GM23338 (cell line): Measurements from ENCODE around the gene SOHLH1. TPM values are rescaled to one million over a fixed set of nuclear protein-coding genes. Genes with fewer than 3 reads are reported as not detected.

Source experiments
- ATAC-seq: fragments of 200-7000 bp; cut with Tn5 transposase; 3 replicates; pipeline ENCODE4 v1.9.1; 2020
- DNase-seq: peaks from one replicate; pipeline ENCODE4 v3.0.0-alpha.2; 2015; ENCODE audit warnings: low spot score
- H2AFZ ChIP-seq: fragments of 200-600 bp; sonication (generic); 2 replicates; pipeline ENCODE4 v1.8.0; 2016; ENCODE audit warnings: antibody characterized with exemption, mild to moderate bottlenecking, moderate library complexity
- H3F3A ChIP-seq: fragments of 200-600 bp; sonication (generic); replicated peaks from 2 replicates; pipeline ENCODE4 v1.8.0; 2017; ENCODE audit warnings: antibody characterized with exemption, mixed run types, low read depth
- H3K27ac ChIP-seq: fragments of 200-600 bp; sonication (generic); 2 replicates; pipeline ENCODE4 v1.6.1; 2016; ENCODE audit warnings: low read depth
- H3K27me3 ChIP-seq: fragments of 200-600 bp; sonication (generic); 2 replicates; pipeline ENCODE4 v1.8.0; 2016; ENCODE audit warnings: mild to moderate bottlenecking, mixed run types, moderate library complexity; ENCODE audit not compliant: insufficient read depth
- H3K36me3 ChIP-seq: fragments of 200-600 bp; sonication (generic); 2 replicates; pipeline ENCODE4 v1.8.0; 2016; ENCODE audit warnings: mild to moderate bottlenecking; ENCODE audit not compliant: insufficient read depth
- H3K4me1 ChIP-seq: fragments of 200-600 bp; sonication (generic); 2 replicates; pipeline ENCODE4 v1.8.0; 2016; ENCODE audit warnings: mild to moderate bottlenecking, moderate library complexity; ENCODE audit not compliant: insufficient read depth
- H3K4me2 ChIP-seq: fragments of 200-600 bp; sonication (generic); 2 replicates; pipeline ENCODE4 v1.7.1; 2017; ENCODE audit warnings: mixed run types
- H3K4me3 ChIP-seq: fragments of 200-600 bp; sonication (generic); 2 replicates; pipeline ENCODE4 v1.6.1; 2016; ENCODE audit warnings: mixed run types
- H3K79me2 ChIP-seq: fragments of 200-600 bp; sonication (generic); replicated peaks from 2 replicates; pipeline ENCODE4 v1.8.0; 2017; ENCODE audit warnings: mild to moderate bottlenecking; ENCODE audit not compliant: insufficient read depth
- H3K9me2 ChIP-seq: fragments of 200-600 bp; sonication (generic); 2 replicates; pipeline ENCODE4 v1.8.0; 2017; ENCODE audit not compliant: insufficient read depth
- H4K20me1 ChIP-seq: fragments of 200-600 bp; sonication (generic); replicated peaks from 2 replicates; pipeline ENCODE4 v1.8.0; 2017; ENCODE audit warnings: mild to moderate bottlenecking; ENCODE audit not compliant: insufficient read depth
- H3K27ac Mint-ChIP-seq: 2 replicates; pipeline ENCODE4 v1.8.0; 2020; ENCODE audit warnings: inconsistent platforms, mild to moderate bottlenecking, moderate library complexity, mixed read lengths
- H3K27me3 Mint-ChIP-seq: 3 replicates; pipeline ENCODE4 v1.8.0; 2022; ENCODE audit warnings: low read depth, mild to moderate bottlenecking, moderate library complexity, mixed read lengths, inconsistent platforms; ENCODE audit not compliant: insufficient read depth, poor library complexity
- H3K36me3 Mint-ChIP-seq: 3 replicates; pipeline ENCODE4 v1.8.0; 2021; ENCODE audit warnings: low read depth, mild to moderate bottlenecking, inconsistent platforms, moderate library complexity, mixed read lengths
- H3K4me1 Mint-ChIP-seq: 3 replicates; pipeline ENCODE4 v1.8.0; 2020; ENCODE audit warnings: mild to moderate bottlenecking, inconsistent platforms, mixed read lengths
- H3K4me3 Mint-ChIP-seq: 3 replicates; pipeline ENCODE4 v1.8.0; 2021; ENCODE audit warnings: moderate library complexity, mild to moderate bottlenecking, inconsistent platforms, mixed read lengths
- H3K9me3 Mint-ChIP-seq: 3 replicates; pipeline ENCODE4 v1.8.0; 2020; ENCODE audit warnings: moderate library complexity, mild to moderate bottlenecking, inconsistent platforms, mixed read lengths
- CREB1 ChIP-seq: fragments of 250-450 bp; sonication (Bioruptor Pico); IDR thresholded peaks from 2 replicates; pipeline ENCODE4 v1.5.0; 2020; ENCODE audit warnings: low read depth, mild to moderate bottlenecking, moderate library complexity
- ETS1 ChIP-seq: IDR thresholded peaks from 2 replicates; pipeline ENCODE4 v1.6.1; 2016; ENCODE audit warnings: antibody characterized with exemption
- JUNB ChIP-seq: IDR thresholded peaks from one replicate; pipeline ENCODE4 v1.6.1; 2016; ENCODE audit warnings: antibody characterized with exemption; ENCODE audit not compliant: unreplicated experiment
- POLR2AphosphoS5 ChIP-seq: IDR thresholded peaks from 2 replicates; pipeline ENCODE4 v1.6.1; 2016; ENCODE audit warnings: antibody characterized with exemption, low read depth
- REST ChIP-seq: IDR thresholded peaks from one replicate; pipeline ENCODE4 v1.6.1; 2018; ENCODE audit warnings: antibody characterized with exemption; ENCODE audit not compliant: unreplicated experiment
- ZNF114 ChIP-seq: fragments of 250-450 bp; sonication (Bioruptor Pico); IDR thresholded peaks from 2 replicates; pipeline ENCODE4 v1.5.0; 2020; ENCODE audit warnings: mild to moderate bottlenecking, moderate library complexity
- ZNF331 ChIP-seq: fragments of 250-450 bp; sonication (Bioruptor Pico); IDR thresholded peaks from 2 replicates; pipeline ENCODE4 v1.5.0; 2020; ENCODE audit warnings: low read depth, mild to moderate bottlenecking, moderate library complexity
- ZNF462 ChIP-seq: fragments of 250-450 bp; sonication (Bioruptor Pico); IDR thresholded peaks from 2 replicates; pipeline ENCODE4 v1.5.0; 2020; ENCODE audit warnings: mild to moderate bottlenecking, moderate library complexity
- polyA plus RNA-seq: library from polyadenylated mRNA; unstranded; fragments of >200 nt; fragmentation: Nextera tagmentation; extraction: Ambion mirVana; gene quantifications from 2 replicates; pipeline ENCODE4 v1.2.1, GENCODE V29; 2016
- total RNA-seq: library from RNA; depleted of rRNA; stranded (reverse); fragments of >200 nt; shearing (Covaris generic); gene quantifications from 2 replicates; pipeline ENCODE4 v1.2.3, GENCODE V29; 2014

SOHLH1 gene
- total and polyA plus RNA-seq, 2 experiments from 2014 or later: 0.21 TPM; not detected in 1

- TF ChIP-seq REST: no peak
- TF ChIP-seq CREB1 (CRISPR knock-in tag): no peak
- TF ChIP-seq ZNF114 (CRISPR knock-in tag): no peak
- no peak for TF ChIP-seq POLR2AphosphoS5
- no peak for TF ChIP-seq ZNF331 (CRISPR knock-in tag)
- TF ChIP-seq JUNB: no peak
These were observed 4.2 kb downstream of the SOHLH1 start (continued) for GRCh38 chr9:135695036-135695435.

GRCh38 chr9:135694414-135694813 is 4.9 kb downstream of the SOHLH1 start:
- ATAC-seq: no peak
- Mint-ChIP-seq H3K4me3 (no peak overlapping the region), H3K9me3 (no peaks in the 10 kb centered on the region), H3K36me3 (no peaks in the 10 kb centered on the region), H3K27ac (no peak overlapping the region), H3K27me3 (peaks cover 5% of the 10 kb centered on the region), H3K4me1 (no peaks in the 10 kb centered on the region)
- no peaks in the 10 kb centered on the region for H3K27me3 ChIP-seq
- no peak for TF ChIP-seq CREB1 (CRISPR knock-in tag)
- no peak for TF ChIP-seq ETS1
- no peak for TF ChIP-seq POLR2AphosphoS5
- TF ChIP-seq ZNF462 (CRISPR knock-in tag): no peak
- H3K27ac ChIP-seq: no peak overlapping the region
- DNase-seq: no peak
- no peaks in the 10 kb centered on the region for H3K36me3 ChIP-seq
- H4K20me1 ChIP-seq: no peaks in the 10 kb centered on the region
- no peak overlapping the region for H3K4me3 ChIP-seq
- no peaks in the 10 kb centered on the region for H3K79me2 ChIP-seq
- H3K4me1 ChIP-seq: no peaks in the 10 kb centered on the region
- H3K9me2 ChIP-seq: no peaks in the 10 kb centered on the region
- H3K4me2 ChIP-seq: no peak overlapping the region
- no peaks in the 10 kb centered on the region for H3F3A ChIP-seq
- no peak overlapping the region for H2AFZ ChIP-seq
